HCT116 (cell line): ENCODE measurements around the gene KCNAB2.

Experiments
- CBX3 ChIP-seq: IDR thresholded peaks from 2 replicates; pipeline ENCODE4 v1.6.1; 2012; ENCODE audit warnings: low read depth
- CEBPB ChIP-seq: IDR thresholded peaks from 2 replicates; pipeline ENCODE4 v1.6.1; 2012; ENCODE audit warnings: low read depth
- CTCF ChIP-seq, 3 experiments: fragments of 200-600 bp in 1 of 3; sonication (generic) in 1 of 3; IDR thresholded peaks in 2 of 3; conservative IDR thresholded peaks in 1 of 3; 2 replicates each; pipeline ENCODE4 v1.5.1; 2012 to 2017; ENCODE audit warnings: low read depth in 2 of 3, low read length in 2 of 3, antibody characterized with exemption in 1 of 3, borderline replicate concordance in 1 of 3, control low read depth in 1 of 3, mild to moderate bottlenecking in 1 of 3, mixed read lengths in 1 of 3, mixed run types in 1 of 3, moderate library complexity in 1 of 3; ENCODE audit not compliant: insufficient read depth in 1 of 3
- EGR1 ChIP-seq: IDR thresholded peaks from 2 replicates; pipeline ENCODE4 v1.6.1; 2012; ENCODE audit warnings: low read depth
- EZH2 ChIP-seq: fragments of 200-600 bp; sonication (generic); IDR thresholded peaks from 2 replicates; pipeline ENCODE4 v1.6.1; 2017; ENCODE audit warnings: antibody characterized with exemption, mixed run types
- MAX ChIP-seq: IDR thresholded peaks from 2 replicates; pipeline ENCODE4 v1.6.1; 2012
- POLR2A ChIP-seq: IDR thresholded peaks from 2 replicates; pipeline ENCODE4 v1.7.0; 2011; ENCODE audit warnings: borderline replicate concordance; ENCODE audit not compliant: insufficient read depth, insufficient read length; ENCODE audit errors: extremely low read depth
- POLR2AphosphoS5 ChIP-seq: IDR thresholded peaks from 2 replicates; pipeline ENCODE4 v1.6.1; 2011; ENCODE audit warnings: mild to moderate bottlenecking, low read depth, low read length, moderate library complexity
- RAD21 ChIP-seq: IDR thresholded peaks from 2 replicates; pipeline ENCODE4 v1.6.1; 2012; ENCODE audit warnings: low read depth, mild to moderate bottlenecking
- REST ChIP-seq: IDR thresholded peaks from 2 replicates; pipeline ENCODE4 v1.6.1; 2012; ENCODE audit warnings: low read depth
- SRF ChIP-seq: IDR thresholded peaks from 2 replicates; pipeline ENCODE4 v1.6.1; 2012; ENCODE audit warnings: low read depth
- TCF7L2 ChIP-seq: IDR thresholded peaks from 2 replicates; pipeline ENCODE4 v1.7.0; 2011; ENCODE audit warnings: borderline replicate concordance, inconsistent platforms; ENCODE audit not compliant: insufficient read depth, insufficient read length; ENCODE audit errors: extremely low read depth
- YY1 ChIP-seq: IDR thresholded peaks from 2 replicates; pipeline ENCODE4 v1.6.1; 2011; ENCODE audit warnings: low read length, low read depth, moderate library complexity, mild to moderate bottlenecking; ENCODE audit not compliant: insufficient replicate concordance; ENCODE audit errors: extremely low read depth
- TF ChIP-seq, protein P1 (sequence below): IDR thresholded peaks from 2 replicates; pipeline ENCODE4 v1.6.1; 2012

DNA sequence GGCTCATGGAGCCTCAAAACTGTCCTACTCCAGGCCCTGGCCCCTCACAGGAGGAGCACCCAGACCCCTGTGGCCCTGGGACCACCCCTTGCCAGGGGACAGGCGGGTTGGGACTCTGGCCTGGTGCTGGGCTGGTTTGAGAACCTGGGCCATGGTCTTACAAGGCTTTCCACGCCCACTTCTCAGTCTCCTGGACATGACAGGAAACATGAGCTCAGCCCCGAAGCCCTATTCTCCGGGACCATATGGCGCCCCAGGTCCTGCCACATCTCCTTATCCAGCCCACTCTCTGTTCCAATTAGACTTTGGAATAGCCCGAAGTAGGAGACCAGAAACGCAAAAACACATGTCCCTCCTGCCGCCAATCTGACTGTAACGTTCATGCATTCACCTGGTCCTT is 47.9 kb downstream of the KCNAB2 start:
- no peak for TF ChIP-seq CTCF (IDR thresholded peaks at IDR 0.05 in 2 of 3, conservative IDR thresholded peaks at IDR 0.05 in 1 of 3; ENCODE audit: borderline replicate concordance in 1 of 3, insufficient read depth in 1 of 3, low read depth in 2 of 3, low read length in 2 of 3)
- no peak for TF ChIP-seq POLR2A
- TF ChIP-seq REST: no peak
- TF ChIP-seq MAX: no peak
- TF ChIP-seq SRF: no peak
- TF ChIP-seq, protein P1, sequence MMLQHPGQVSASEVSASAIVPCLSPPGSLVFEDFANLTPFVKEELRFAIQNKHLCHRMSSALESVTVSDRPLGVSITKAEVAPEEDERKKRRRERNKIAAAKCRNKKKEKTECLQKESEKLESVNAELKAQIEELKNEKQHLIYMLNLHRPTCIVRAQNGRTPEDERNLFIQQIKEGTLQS: no peak
- no peak for TF ChIP-seq CEBPB
- no peak for TF ChIP-seq RAD21
- TF ChIP-seq EZH2: no peak
- TF ChIP-seq TCF7L2: no peak
- no peak for TF ChIP-seq YY1
- TF ChIP-seq EGR1: no peak
- no peak for TF ChIP-seq CBX3
- no peak for TF ChIP-seq POLR2AphosphoS5
